Nucleus accumbens (tissue), 56 donors: ENCODE results near the gene HCN4.
"Not testable (repeated sequence)": the region's sequence is repeated elsewhere in the genome, so short reads cannot be mapped to it uniquely, and the experiment has no call there.

ENCODE experiments used
- DNase-seq, 56 donors: peaks; one replicate each; lab custom pipeline; 2025; lab: John Stamatoyannopoulos, UW

Gene HCN4

DNA sequence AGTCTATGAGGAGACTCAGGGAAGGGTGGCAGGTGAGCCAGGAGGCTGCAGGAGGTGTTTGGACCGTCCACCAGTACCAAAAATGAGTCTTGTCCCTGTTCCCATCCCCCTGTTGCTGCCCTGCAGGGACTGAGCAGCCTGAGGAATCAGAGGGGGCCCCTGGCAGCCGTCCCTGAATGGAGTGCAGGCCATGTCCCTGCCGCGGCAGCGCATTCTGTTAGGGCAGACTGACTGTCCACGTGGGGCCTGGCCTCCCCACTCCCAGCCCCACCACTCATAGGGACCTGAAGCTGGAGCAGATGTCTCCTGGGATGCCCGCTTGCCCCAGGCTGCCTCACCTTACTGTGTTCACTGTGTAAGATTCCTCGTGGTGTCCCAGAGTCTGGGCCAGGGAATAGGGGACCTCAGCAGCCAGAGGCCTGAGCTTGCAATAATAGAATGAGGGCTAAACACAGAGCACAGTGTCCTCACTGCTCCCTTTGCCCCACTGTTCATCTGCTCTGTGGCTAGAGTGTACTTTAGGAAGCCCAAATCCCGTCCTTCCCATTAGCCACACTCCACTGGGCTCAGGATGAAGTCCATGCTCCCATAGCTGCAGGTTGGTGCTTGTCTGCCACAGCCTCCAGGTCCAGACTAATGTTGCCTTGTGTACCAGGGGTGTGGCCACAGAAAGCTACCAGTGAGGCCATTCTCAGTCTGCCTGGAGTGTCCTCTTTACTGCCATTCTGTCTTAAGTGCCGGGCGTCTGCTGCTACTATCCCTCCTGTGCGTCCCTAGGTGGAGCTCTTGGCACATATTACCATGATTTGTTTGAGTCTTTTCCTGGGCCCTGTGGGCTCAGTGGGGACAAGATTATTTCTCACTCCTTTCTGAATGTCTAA is 63.2 kb downstream of the HCN4 start:
- peak in 20 of 56 donors; percentile 5 to 47 (median 14) for DNase-seq

GRCh38 chr15:73303636-73304035 is 65.1 kb downstream of the HCN4 start:
- DNase-seq = no peak

- not testable (repeated sequence) for DNase-seq
Measured at GRCh38 chr15:73300286-73300685, 68.5 kb downstream of the HCN4 start.

DNA sequence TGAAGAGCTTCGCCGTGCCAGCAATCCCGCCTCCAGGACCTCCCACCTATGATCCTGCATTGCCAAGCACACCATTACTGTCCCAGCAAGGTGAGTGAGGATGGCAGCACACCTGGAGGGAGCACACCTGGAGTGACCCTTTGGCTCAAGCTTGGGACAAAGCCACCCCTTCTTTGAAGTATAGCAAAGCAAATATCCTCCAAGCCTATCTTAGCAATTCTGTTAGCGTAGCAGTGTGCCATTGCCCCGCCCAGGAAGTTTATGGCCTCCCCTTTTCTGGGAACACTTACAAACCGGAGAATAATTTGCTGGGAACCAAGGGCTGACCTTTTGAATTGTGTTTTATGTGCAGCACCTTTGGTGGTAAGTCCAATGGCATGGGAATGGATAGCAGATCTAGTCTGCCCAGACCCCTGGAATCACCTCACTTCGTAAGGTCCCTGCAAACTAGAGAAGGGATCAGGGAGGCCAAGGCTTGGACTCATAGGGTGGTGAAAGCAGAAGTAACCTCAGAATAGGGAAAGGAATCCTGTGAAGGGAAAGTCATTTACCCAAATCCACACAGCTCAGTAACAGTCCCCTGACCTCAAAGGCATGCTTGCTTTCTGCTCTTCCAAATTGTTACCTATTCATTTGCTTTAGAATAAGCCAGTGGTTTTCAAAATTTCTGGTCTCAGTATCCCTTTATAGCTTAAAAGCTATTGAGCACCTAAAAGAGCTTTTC is 70.1 kb downstream of the HCN4 start:
- DNase-seq = no peak

GRCh38 chr15:73296609-73297353 is 72.0 kb downstream of the HCN4 start:
- DNase-seq = no peak

- no peak for DNase-seq
Measured at GRCh38 chr15:73295630-73296286, 73.0 kb downstream of the HCN4 start.

DNA sequence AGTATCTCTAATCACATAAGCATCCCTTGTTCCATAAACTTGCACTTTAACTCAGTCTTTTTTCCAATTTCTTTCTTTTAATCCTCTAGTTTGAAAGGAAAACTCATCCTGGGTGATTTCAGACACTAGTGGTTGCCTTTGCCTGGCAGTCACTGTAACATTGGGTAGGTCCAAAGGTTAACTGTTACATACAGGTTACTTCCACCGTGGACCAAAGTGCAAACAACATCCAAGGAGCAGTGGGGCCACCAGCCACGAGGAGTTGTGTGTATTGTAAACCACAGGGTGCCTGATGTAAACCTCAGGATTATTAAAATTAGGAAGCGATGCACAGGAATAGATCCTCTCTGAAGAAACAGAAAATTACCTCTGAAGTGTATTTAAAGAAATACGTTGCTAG is 75.0 kb downstream of the HCN4 start:
- no peak for DNase-seq

- no peak for DNase-seq
Measured at GRCh38 chr15:73291441-73291840, 77.3 kb downstream of the HCN4 start.

DNA sequence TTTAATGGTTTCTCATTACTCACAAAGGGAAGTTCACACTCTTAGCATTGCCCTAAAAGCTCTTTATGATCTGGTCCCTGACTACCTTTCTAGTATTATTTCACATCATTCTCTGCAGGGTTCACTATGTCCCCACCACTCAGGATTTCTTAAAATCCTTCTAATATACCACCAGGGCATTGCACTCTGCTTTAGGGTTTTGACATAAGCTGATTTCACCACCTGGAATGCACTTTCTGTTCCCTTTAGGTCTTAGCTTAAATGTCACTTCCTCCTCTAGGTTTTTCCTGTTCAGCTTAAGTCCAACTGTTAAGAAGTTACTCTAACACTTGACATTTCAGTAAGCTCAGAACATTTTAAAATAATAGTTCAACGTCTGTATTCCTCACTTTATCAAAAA is 81.7 kb downstream of the HCN4 start:
- DNase-seq = no peak

GRCh38 chr15:73286311-73286710 is 82.4 kb downstream of the HCN4 start:
- DNase-seq = no peak

GRCh38 chr15:73284090-73284716 is 84.6 kb downstream of the HCN4 start:
- DNase-seq = no peak

DNA sequence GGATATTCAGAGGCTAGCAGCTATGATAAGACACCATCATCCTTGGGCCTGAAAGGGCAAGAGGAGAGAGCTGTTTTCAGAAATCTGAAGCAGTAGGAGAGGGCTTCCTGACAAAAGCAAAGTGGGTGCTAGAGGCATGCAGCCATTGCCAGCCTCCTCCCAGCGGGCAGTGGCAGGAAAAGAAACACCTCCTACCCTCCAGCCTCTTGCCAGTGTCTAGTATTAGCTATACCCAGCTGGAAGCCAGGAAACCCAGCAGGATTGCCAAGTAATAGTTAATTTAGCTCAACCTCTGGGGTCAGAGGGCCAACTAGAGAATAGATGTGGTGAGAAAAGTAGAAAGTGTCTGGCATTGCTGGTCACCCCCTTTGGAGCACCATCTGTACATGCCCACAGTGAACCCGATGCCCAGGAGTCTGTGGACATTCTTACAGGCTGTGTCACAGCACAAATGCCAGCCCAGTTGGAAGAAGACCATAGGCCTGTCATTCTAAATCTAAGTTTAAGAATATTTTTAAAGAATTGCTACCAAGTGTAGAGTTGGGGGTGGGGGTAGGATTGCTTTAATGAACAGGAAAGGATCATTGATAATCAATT is 85.3 kb downstream of the HCN4 start:
- no peak for DNase-seq

DNA sequence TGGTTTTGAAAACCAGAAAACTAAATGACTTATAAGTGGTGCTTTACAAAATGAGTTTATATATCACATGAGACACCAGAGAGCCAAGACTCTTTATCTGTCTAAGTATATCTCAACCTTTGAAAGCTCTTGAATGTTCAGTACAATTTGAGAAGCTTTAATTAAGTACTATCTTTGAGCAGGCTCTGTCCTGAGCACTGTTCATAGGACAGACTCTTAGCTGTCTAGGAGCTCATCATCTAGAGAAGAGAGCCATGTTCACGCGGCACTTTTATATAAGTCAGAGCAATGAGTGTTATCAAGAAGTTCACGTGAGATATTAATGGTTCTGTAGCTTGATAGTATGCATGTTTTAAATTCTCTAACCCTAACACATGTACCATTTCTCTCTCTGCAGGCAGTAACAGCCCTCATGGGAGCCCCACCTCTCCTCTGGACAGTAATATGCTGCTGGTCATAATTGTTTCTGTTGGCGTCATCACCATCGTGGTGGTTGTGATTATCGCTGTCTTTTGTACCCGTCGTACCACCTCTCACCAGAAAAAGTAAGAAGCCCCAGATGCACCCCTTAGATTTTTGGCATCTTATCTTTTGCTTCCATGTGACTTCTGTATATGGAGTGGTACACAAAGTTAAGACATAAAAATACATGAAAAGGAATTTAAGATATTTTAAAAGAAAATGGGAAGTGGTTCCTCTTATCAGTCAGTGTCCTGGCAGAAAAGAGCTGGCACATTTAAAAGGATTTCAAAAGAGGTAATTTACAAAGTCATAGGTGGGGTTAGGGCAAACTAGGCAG is 86.0 kb downstream of the HCN4 start:
- no peak for DNase-seq

DNA sequence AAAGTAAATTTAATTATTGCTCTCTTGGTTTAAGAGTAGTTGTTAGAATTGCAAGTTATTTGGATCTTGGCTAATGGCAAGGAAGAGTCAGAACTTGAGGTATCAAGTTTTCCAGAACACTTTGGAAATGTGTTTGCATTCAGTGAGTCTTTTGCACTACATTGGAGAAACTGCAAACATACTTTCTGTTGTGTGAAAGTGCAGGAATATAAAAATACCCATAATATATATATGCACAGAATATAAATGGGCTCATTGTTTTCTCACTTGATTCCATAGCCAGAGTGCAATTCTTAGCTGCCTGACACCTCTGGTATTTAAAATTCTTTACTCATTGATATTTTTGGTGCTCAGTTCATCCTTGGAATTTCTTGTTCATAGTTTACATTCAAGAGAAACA is 92.9 kb downstream of the HCN4 start:
- DNase-seq = no peak

DNA sequence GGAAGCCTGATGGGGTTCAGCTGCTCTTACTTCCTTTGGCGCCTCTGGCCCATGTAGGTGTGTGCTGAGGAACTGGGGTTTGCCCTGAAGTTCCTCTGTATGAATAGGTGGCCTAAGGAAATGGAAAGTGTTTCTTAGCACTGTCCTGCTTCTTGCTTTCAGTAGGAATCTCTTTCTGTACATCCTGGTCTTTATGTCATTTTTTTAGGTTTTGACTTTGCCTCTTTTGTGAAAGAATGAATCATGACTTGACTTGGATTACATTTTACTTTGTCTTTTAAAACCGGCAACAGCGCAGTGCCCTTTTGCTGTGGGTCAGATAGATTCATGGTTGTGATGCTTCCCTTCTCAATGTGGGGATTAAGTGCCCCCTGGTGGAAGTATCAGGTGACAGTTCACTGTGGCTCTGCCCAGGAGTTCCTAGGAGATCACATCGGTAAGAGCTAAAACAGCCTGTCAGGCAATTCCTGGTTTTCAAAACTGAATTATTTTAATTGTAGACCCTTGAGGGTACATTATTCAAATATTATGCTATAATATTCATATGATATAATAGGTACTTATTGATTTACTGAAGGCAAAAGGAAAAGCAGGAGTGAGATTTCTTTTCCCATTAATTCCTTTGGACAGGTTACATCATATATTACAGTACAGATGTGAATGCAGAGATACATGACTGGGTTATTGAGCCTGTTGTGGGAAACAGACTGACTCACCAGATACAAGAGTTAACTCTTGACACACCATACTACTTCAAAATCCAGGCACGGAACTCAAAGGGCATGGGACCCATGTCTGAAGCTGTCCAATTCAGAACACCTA is 95.4 kb downstream of the HCN4 start:
- DNase-seq = peak in 42 of 56 donors; percentile 2 to 78 (median 24)

DNA sequence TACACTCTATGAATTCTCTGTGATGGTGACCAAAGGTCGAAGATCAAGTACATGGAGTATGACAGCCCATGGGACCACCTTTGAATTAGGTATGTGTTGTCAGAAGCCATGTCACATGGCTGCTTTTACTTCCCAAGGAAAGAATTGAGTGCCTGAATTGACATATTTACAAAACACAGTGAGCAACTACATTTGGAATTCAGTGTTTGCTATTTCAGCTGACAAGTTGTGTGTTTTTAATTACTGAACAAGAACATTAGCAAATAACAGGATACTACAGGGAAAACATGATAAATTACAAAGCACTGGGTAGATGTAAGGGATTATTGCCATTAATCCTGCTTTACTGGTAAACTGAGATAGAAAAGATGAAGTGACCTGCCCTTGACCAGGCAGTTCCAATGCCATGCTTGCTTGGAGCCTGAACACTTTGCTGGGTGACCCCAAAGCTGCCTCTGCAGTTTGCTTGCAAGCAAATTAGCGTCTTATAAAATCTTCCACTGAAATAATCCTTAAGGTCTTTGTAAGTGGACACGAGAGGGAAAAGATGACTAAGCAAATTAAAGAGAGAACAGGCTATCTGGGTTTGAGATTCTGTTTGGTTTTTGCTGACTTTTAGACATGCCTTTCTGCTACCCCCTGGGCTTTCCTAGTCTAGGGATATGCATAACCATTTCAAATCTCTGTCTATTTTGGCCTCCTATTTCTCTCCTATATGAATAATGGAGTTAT is 98.2 kb downstream of the HCN4 start:
- DNase-seq = no peak
